GM20000 (cell line): ENCODE results near the gene GRM4.

Experiments used
- DNase-seq: peaks from one replicate; pipeline ENCODE4 v3.0.0; 2012; ENCODE audit warnings: low spot score
- TF ChIP-seq, protein P1 (sequence below): IDR thresholded peaks from 2 replicates; pipeline ENCODE4 v1.5.1; 2012; ENCODE audit warnings: mild to moderate bottlenecking, control low read depth; ENCODE audit errors: extremely low read depth, missing control alignments

GRM4 gene

DNA sequence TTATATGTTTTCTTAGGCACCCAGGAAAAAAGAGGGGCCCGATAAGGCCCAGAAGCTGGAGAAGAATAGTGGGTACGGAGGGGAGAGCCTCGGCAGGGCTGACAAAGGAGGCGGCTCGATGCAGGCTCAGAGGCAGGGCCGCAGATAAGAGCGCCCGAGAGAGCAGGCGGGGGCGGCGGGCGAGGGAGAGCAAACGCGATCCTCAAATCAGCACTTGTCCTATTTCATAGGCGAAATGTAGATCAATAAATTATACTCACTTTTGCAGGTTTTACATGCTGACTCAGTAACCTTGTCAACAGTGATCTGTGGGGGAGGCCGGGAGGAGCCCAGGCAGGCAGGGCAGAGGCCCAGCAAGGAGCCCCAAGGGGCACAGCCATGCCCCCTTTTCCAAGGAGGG lies 42.6 kb downstream of the GRM4 start:
- TF ChIP-seq, protein P1, sequence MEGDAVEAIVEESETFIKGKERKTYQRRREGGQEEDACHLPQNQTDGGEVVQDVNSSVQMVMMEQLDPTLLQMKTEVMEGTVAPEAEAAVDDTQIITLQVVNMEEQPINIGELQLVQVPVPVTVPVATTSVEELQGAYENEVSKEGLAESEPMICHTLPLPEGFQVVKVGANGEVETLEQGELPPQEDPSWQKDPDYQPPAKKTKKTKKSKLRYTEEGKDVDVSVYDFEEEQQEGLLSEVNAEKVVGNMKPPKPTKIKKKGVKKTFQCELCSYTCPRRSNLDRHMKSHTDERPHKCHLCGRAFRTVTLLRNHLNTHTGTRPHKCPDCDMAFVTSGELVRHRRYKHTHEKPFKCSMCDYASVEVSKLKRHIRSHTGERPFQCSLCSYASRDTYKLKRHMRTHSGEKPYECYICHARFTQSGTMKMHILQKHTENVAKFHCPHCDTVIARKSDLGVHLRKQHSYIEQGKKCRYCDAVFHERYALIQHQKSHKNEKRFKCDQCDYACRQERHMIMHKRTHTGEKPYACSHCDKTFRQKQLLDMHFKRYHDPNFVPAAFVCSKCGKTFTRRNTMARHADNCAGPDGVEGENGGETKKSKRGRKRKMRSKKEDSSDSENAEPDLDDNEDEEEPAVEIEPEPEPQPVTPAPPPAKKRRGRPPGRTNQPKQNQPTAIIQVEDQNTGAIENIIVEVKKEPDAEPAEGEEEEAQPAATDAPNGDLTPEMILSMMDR: no peak
- DNase-seq: no peak

DNA sequence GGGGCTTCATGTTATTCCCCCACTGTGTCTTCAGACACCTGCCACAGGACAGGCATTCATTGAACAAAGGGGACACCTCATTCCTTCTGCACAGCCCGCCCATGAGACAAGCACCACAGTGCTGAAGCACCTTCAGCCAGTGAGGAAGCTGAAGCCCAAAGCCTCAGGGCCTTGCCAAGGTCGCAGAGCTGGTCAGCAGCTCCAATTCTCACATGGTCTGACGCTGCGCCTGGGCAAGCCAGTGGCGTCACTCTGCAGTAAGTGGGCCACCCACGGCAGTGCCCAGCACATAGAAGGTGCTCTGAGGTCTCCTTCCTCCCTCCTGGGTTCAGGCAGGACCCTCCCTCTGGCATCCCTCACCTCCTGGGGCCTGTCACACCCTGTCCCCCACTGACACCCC lies 43.2 kb downstream of the GRM4 start:
- no peak for DNase-seq
- TF ChIP-seq, protein P1: no peak

DNA sequence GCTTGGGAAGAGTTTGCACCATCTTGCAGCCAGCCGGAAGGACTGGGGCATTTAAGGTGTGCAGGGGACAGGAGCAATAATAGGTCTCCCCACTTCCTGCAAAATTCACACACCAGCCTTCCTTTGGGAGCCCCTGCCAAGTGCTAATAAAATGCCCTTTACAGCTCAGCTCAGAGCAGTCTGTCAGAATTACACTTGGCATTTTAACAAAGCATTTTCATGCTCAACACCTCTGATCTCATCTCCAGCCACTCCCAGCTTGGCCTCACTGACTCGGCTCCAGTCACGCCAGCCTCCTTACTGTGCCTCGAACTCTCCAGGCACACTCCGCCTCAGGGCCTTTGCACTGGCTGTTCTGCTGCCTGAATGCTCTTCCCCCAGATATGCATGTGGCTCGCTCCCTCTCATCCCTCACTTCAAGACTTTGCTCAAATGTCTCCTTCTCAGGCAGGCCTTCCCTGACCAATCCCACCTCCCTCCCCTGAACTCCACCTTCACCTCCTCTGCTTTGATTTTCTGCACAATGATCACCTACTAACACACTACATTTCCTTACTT lies 43.7 kb downstream of the GRM4 start:
- TF ChIP-seq, protein P1: no peak

DNA sequence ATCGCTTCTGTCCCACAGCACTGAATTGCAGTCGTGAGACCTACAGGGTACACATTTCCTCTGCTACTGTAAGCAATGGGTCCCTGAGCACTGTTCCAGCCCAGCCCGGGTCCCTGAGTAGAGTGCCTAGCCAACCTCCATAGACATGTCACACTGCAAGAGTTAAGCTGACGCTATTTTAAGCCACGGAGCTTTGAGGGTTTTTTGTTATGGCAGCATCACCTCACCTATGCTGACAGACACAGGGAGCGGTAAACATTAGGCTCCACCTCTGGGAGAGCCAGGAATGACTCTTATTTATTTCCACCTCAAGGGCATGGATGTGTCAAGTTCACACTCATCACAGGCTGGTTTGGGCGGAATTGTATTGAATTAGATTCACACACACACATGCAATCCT lies 45.1 kb downstream of the GRM4 start:
- DNase-seq: no peak
- TF ChIP-seq, protein P1: no peak

More for the DNA sequence above, 43.7 kb downstream of the GRM4 start:
- no peak for DNase-seq

DNA sequence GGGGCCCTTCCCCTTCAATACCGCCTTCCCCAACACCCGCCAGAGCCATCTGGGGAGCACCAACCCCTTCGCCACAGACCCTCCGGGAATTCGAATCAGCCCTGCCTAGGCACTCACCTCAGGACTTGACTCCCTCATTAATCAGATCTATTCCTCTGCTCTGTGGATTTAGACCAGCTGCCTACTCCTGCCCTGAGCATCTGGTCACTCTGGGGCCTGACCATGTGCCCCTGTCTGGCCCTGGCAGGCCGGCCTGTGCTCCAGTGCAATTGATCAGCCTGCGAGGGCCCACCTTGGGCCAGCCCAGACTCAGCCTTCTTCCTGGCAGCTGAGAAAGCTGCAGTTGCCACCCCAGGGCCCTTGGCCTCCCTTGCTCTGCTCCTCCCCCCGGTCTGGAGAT lies 46.0 kb downstream of the GRM4 start:
- TF ChIP-seq, protein P1: no peak

DNA sequence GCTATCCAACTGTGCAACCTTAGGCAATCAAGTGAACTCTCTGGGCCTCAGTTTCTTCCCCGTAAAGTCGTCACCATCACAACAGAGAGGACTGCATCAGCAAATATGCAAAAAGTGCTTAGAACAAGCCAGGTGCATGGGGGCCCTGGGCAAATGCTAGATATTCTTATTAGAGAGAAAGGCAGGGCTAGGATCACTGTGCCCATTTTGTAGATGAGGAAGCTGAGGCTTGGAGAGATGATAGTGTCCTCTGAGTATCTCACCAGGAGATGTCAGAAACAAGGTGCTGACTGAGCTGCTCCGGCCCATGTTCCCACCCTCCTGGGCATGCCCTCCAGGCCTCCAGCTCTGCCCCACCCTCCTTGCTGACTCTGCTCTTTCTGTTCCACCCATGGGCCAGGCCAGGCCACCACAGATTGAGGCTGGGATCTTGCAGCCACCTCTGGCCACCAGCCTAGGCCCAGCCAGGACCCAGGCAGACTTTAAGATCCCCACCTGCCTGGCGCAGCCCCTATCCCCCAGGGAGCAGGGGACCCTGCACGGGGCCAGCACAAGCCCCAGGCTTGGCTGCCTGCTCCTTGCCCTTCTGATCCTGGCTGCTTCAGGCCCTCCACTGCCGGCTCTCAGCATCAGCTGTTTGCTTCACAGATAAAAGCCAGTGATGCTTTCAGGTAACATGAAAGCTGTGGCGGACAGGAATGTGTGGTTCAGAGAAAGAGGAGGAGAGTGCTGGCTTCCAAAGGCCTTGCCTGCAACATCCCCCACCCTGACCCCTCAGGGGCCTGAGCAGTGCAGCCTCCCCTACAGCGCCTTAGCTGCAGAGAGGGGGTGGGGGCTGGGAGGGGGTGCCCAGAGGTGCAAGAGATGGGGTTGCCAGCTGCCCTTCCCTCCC lies 47.6 kb downstream of the GRM4 start:
- no peak for DNase-seq
- TF ChIP-seq, protein P1: no peak

More for the DNA sequence above, 46.0 kb downstream of the GRM4 start:
- no peak for DNase-seq

DNA sequence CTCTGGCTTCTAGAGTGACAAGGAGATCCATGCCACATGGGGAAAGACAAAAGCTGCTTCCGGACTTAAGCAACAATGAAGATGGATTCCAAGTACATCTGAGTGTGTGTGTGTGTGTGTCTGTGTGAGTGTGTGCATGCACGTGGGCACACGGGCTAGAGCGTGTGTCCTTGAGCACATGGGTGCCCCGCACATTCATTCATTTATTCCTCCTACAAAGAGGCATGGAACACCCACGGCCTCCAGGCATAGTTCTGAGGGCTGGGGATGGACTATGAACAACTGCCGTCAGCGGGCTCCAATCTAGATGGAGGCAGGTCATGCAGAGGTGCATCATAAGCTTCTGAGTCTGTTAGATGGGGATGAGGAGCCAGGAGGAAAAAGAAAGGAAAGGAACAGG lies 49.1 kb downstream of the GRM4 start:
- TF ChIP-seq, protein P1: no peak
- DNase-seq: no peak
